Measurements from ENCODE around the gene CHRNG.
"Not testable (repeated sequence)": the region's sequence is repeated elsewhere in the genome, so short reads cannot be mapped to it uniquely, and the experiment has no call there.

Gene CHRNG

GRCh38 chr2:232547991-232548390 is 8.5 kb downstream of the CHRNG start:
- DNase-seq: no peak

- no peak for DNase-seq
Measured at GRCh38 chr2:232549655-232550353, 10.3 kb downstream of the CHRNG start.

- DNase-seq: peak; percentile 88 to 93
Measured at GRCh38 chr2:232550354-232551249, 11.1 kb downstream of the CHRNG start, which contains the start of the genes EIF4E2 and TIGD1. Gene EIF4E2 (plus strand): TSS chr2:232550689. CDS start chr2:232550725, 36 bp downstream. Gene TIGD1 (minus strand): TSS chr2:232550557. CDS start chr2:232549882, 675 bp downstream.

- DNase-seq: no peak
Measured at GRCh38 chr2:232551250-232551638, 11.8 kb downstream of the CHRNG start.

GRCh38 chr2:232551776-232552175 is 12.3 kb downstream of the CHRNG start:
- no peak for DNase-seq

GRCh38 chr2:232556426-232556825 is 16.9 kb downstream of the CHRNG start:
- no peak for DNase-seq

GRCh38 chr2:232562515-232563151 is 23.1 kb downstream of the CHRNG start:
- no peak for DNase-seq

GRCh38 chr2:232563580-232563979 is 24.1 kb downstream of the CHRNG start:
- no peak for DNase-seq

GRCh38 chr2:232567721-232568120 is 28.2 kb downstream of the CHRNG start:
- no peak for DNase-seq

GRCh38 chr2:232568161-232568560 is 28.7 kb downstream of the CHRNG start:
- no peak for DNase-seq

- no peak for DNase-seq
Measured at GRCh38 chr2:232569541-232569940, 30.0 kb downstream of the CHRNG start.

- not testable (repeated sequence) for DNase-seq
Measured at GRCh38 chr2:232570481-232570880, 31.0 kb downstream of the CHRNG start.

GRCh38 chr2:232571026-232571474 is 31.6 kb downstream of the CHRNG start:
- DNase-seq: no peak

GRCh38 chr2:232573042-232573441 is 33.5 kb downstream of the CHRNG start:
- no peak for DNase-seq

GRCh38 chr2:232573771-232574435 is 34.4 kb downstream of the CHRNG start:
- no peak for DNase-seq

- no peak for DNase-seq
Measured at GRCh38 chr2:232574674-232575403, 35.3 kb downstream of the CHRNG start.

- no peak for DNase-seq
Measured at GRCh38 chr2:232575404-232575746, 35.9 kb downstream of the CHRNG start.

GRCh38 chr2:232576995-232577394 is 37.5 kb downstream of the CHRNG start:
- DNase-seq: no peak

GRCh38 chr2:232577841-232578240 is 38.3 kb downstream of the CHRNG start:
- DNase-seq: no peak

GRCh38 chr2:232578626-232579025 is 39.1 kb downstream of the CHRNG start:
- DNase-seq: no peak

GRCh38 chr2:232580648-232580981 is 41.1 kb downstream of the CHRNG start:
- no peak for DNase-seq

GRCh38 chr2:232581725-232582124 is 42.2 kb downstream of the CHRNG start:
- no peak for DNase-seq
